Activated T-helper 1 cell treated with anti-CD3 and anti-CD28 coated beads, Interleukin-12 subunit alpha, Interleukin-12 subunit beta, Interleukin-2, Interleukin-4 antibody, amounts not matched to agents 30 ng/mL and 10 ng/mL and 1 ng/mL, durations not matched to agents 14 hours and 24 hours and 36 hours (primary cell): ENCODE data around the gene PON2. TPM values are rescaled to one million over a fixed set of nuclear protein-coding genes. Genes with fewer than 3 reads are reported as not detected.

Experiments used
- DNase-seq: peaks from one replicate; pipeline ENCODE4 v3.0.0; 2021; ENCODE audit warnings: low spot score
- H3K27ac Mint-ChIP-seq: one replicate; pipeline ENCODE4 v1.8.0; 2021; ENCODE audit warnings: mild to moderate bottlenecking, mixed read lengths
- H3K27me3 Mint-ChIP-seq: one replicate; pipeline ENCODE4 v1.8.0; 2022; ENCODE audit warnings: mild to moderate bottlenecking, moderate library complexity, mixed read lengths; ENCODE audit not compliant: insufficient read depth
- H3K36me3 Mint-ChIP-seq: one replicate; pipeline ENCODE4 v1.8.0; 2021; ENCODE audit warnings: low read depth, mixed read lengths
- H3K4me1 Mint-ChIP-seq: one replicate; pipeline ENCODE4 v1.8.0; 2021; ENCODE audit warnings: low read depth, mixed read lengths
- H3K4me3 Mint-ChIP-seq: one replicate; pipeline ENCODE4 v1.8.0; 2021; ENCODE audit warnings: mild to moderate bottlenecking, moderate library complexity, mixed read lengths
- H3K9me3 Mint-ChIP-seq: one replicate; pipeline ENCODE4 v1.8.0; 2021; ENCODE audit warnings: mixed read lengths
- intact Hi-C: fragments of 100-400 bp; cut with micrococcal nuclease; formaldehyde crosslinking; loops from one replicate; pipeline ENCODE4 v1.15.1; 2024
- total RNA-seq: library from RNA; stranded (reverse); gene quantifications from 2 replicates; pipeline ENCODE4 v1.2.3, GENCODE V29; 2022

The PON2 gene
- total RNA-seq, result 3.1 and 3.7 TPM in 2 replicates

DNA sequence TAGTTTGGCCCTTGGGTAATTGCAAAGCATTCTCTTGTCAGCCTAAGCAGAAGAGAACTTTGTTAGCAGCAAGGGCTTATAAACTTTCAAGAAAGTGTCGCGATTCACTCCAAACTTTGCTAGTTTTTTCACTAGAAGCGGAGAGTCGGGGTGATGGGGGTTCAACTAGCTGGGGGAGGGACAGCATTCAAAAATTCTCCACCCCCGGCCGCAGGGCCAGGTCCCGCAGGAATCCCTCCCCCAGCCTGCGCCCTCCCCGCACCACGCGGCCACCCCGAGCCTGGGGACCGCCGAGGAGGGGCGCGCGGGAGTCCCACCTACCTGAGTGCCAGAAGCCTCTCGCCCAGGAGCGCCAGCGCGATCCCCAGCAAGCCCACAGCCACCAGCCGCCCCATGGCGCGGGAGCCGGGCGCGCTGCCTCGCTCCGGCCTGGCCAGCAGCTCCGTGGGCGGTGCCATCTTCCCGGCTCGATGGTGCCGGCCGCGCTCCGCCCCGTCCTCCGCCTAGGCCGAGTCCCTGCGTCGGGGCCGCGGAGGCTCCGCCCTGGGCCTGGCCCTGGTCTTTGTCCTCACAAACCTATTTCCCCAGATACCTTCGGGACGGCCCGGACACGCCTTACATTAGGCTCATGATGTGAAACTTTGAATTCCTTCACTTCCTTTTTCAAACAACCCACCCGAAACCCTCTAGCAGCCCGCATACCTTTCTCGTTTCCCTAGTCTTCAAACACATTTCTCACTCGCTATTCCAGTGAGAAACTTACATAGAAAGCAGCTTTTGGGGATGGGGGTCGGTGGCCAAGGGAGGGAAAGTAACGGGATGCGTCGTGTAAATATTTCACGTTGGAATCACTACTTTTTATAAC is at the start of gene PON2:
PON2 (minus strand) TSS at position 472 of the 865 bp plus-strand sequence; CDS start at position 395, 77 bp downstream.
- peak within 1 kb of the TSS; percentile 71 for H3K27ac Mint-ChIP-seq
- H3K4me3 Mint-ChIP-seq, result peak within 1 kb of the TSS; percentile 80
- H3K36me3 Mint-ChIP-seq, result peaks cover 4% of the 10 kb centered on the region
- H3K9me3 Mint-ChIP-seq, result no peaks in the 10 kb centered on the region
- DNase-seq, result peak; percentile 36
- H3K27me3 Mint-ChIP-seq, result peaks cover 11% of the 10 kb centered on the region
- intact Hi-C loops, result no loop called here
- H3K4me1 Mint-ChIP-seq, result peaks cover 11% of the 10 kb centered on the region

DNA sequence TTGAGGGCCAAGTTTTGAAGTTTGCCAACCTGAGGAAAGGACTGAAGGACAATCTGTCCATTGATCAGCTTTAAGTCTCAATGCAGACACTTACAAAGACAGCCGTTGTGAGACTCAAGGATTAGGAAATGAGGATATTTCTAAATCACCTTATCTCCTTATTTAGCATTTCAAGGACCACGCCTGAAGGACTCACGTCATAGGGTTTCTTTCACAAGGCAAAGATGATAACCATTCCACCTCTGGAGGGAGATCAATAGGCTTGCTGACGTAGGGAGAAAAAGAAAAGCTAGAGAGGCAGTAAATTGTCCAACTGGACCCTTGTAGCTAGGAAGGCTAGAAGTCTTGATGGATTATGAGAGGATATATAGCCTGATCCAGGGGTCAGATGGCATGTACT is 47.6 kb upstream of the PON2 start:
- H3K36me3 Mint-ChIP-seq, result no peaks in the 10 kb centered on the region
- H3K27ac Mint-ChIP-seq, result no peak overlapping the region
- no peaks in the 10 kb centered on the region for H3K4me1 Mint-ChIP-seq
- H3K27me3 Mint-ChIP-seq, result peaks cover under 1% of the 10 kb centered on the region
- H3K4me3 Mint-ChIP-seq, result no peak overlapping the region
- H3K9me3 Mint-ChIP-seq, result no peaks in the 10 kb centered on the region
- intact Hi-C loops, result no loop called here
- DNase-seq, result no peak

DNA sequence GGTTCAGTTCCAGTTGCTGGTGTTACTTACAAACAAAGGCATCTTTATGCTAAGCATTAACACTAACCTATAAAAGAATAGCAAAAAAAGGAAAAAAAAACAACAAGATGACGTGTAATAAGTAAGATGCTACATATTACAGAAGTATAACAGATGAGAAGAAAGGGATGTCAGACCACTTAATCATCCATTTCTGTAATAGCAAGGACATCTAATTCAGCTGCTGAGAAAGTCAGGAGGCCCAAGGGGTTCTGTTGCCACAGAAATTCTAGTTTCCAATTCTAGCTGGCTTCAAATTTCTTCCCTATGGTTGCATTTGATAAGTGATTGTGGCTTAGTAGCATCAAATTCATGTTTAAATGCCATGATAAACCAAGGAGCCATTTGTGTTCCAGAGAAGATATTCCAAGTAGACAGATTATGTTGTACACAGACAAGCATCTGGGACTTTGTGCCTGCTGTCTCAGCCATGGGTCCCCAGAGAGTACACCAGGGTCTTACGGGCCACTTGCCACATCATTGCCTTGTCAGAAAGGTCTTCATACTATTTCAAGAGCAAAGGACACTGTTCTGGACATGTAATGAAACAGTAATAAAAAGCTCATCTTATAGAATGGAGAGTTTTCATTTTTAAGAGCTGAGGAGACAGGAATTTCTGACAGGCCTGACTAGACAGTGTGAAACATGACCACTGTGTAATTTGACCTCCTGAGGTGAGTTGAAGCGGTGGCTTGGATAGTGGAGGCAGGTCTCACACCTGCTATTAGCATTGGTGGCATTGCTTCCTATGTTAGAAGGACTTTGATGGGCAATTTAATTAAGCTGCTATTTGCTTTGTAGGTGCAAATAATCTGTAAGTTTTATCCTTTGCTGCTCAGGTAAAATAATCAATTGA is 46.7 kb upstream of the PON2 start:
- no peaks in the 10 kb centered on the region for H3K36me3 Mint-ChIP-seq
- H3K4me1 Mint-ChIP-seq, result no peaks in the 10 kb centered on the region
- no peak overlapping the region for H3K27ac Mint-ChIP-seq
- no peaks in the 10 kb centered on the region for H3K9me3 Mint-ChIP-seq
- DNase-seq, result no peak
- peaks cover 3% of the 10 kb centered on the region for H3K27me3 Mint-ChIP-seq
- no peak overlapping the region for H3K4me3 Mint-ChIP-seq
- intact Hi-C loops, result no loop called here

DNA sequence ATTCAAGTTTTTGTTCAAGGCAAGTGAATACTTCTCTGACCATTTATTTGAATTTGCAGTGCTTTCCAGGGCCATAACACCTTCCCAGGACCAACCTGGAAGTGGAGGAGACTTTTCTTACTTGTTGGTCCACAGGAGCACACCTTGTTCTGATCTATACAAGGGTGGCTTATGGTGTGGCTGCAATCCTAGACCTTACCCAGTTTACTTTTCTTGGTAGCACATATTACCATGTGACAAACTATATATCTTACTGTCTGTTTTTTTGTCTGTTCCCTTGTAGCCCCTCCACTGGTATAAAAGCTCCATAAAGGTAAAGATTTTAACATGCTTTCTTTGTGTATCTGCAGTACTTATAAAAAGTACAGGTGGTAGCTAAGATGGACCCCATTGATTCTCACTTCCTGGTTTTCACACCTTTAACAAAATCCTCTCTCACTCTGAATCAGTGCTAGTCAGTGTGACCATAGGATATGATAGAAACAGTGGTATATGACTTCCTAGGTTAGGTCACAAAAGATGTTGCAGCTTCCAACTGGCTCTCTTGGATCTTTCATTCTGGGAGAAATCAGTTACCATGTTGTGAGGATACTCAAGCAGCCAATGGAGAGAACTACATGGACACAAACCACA is 45.3 kb upstream of the PON2 start:
- intact Hi-C loops, result loop anchor here (10.0 kb wide), 2 partner anchors 235 to 965 kb away; no protein-coding TSS in a partner anchor
- Mint-ChIP-seq H3K4me3 (no peak overlapping the region), H3K27ac (no peak overlapping the region), H3K36me3 (no peaks in the 10 kb centered on the region), H3K9me3 (no peaks in the 10 kb centered on the region), H3K4me1 (no peaks in the 10 kb centered on the region), H3K27me3 (peaks cover 3% of the 10 kb centered on the region)
- DNase-seq, result no peak

DNA sequence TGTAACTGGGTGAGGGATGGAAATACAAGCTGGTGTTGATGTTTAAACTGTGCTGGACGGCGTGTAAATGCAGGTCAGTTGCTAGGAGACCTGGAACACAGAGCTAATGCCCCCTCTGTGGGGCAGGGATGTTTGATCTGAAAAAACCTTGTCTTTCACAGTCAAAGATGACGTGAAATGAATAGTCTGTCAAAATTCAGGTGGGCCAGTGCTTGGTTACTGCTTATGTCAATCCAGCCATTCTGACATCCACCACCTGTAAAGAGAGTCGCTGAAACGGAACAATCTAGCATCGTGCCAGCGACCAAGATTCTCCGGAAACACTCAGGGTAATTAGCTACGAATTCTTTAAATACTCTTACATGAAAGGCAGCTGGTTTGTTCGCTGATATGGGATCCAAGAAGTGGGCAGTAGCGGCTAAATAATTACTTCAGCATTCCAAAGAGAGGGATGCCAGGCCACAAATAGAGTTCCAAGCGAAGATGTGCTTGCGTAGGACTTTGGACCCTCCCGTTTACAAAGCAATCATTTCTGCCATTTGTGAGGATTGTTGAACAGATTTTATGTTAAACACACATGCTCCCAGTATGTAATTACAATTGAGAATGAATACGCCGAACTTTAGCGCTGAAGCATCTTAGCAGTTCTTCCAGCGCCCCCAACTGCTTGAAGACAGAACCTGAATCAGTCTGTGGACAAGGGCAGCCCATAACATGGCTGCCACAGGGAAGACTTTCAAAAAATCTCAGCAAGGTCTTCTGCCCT is 43.6 kb upstream of the PON2 start:
- H3K9me3 Mint-ChIP-seq, result no peaks in the 10 kb centered on the region
- no peaks in the 10 kb centered on the region for H3K4me1 Mint-ChIP-seq
- DNase-seq, result no peak
- H3K36me3 Mint-ChIP-seq, result no peaks in the 10 kb centered on the region
- no peak overlapping the region for H3K27ac Mint-ChIP-seq
- H3K4me3 Mint-ChIP-seq, result no peak overlapping the region
- intact Hi-C loops, result loop anchor here (10.0 kb wide), 2 partner anchors 234 to 964 kb away; no protein-coding TSS in a partner anchor
- peaks cover 5% of the 10 kb centered on the region for H3K27me3 Mint-ChIP-seq

DNA sequence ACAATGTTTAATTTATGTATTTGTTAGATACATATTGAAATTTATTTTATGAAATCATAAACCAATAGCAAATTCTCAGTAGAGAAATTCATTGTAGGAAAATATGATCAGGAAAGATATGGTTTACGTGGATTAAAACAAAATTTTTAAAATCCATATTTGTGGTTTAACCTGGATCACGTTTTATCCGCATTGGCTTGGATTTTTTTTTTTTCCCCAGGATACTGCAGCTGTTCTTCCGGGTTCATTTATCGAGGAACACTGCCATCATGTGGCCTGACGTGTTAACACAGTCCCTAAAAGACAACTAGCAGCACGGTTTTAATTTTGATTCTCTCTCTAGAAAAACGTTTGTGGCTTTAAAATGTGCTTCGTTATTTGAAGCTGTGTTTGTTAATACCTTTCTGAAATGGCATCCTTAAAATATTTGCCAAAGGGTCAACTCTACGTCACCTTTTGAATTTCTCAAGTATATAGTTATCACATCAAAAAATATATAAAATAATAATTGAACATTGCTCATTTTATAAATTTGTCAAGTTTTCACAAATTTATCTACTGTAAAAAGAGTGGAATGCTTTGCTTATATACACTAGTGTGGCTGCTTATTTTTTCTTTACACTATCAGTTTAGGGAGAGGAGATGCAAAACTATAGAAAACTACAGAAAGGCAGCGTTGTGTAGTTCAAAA is 42.2 kb upstream of the PON2 start:
- intact Hi-C loops, result loop anchor here (1.0 to 10.0 kb wide), 6 partner anchors 22 to 1028 kb away; partner anchors contain the start of gene PON3
- Mint-ChIP-seq H3K27me3 (peaks cover 5% of the 10 kb centered on the region), H3K27ac (no peak overlapping the region), H3K9me3 (no peaks in the 10 kb centered on the region), H3K36me3 (no peaks in the 10 kb centered on the region), H3K4me1 (no peaks in the 10 kb centered on the region), H3K4me3 (no peak overlapping the region)
- peak; percentile 20 for DNase-seq

DNA sequence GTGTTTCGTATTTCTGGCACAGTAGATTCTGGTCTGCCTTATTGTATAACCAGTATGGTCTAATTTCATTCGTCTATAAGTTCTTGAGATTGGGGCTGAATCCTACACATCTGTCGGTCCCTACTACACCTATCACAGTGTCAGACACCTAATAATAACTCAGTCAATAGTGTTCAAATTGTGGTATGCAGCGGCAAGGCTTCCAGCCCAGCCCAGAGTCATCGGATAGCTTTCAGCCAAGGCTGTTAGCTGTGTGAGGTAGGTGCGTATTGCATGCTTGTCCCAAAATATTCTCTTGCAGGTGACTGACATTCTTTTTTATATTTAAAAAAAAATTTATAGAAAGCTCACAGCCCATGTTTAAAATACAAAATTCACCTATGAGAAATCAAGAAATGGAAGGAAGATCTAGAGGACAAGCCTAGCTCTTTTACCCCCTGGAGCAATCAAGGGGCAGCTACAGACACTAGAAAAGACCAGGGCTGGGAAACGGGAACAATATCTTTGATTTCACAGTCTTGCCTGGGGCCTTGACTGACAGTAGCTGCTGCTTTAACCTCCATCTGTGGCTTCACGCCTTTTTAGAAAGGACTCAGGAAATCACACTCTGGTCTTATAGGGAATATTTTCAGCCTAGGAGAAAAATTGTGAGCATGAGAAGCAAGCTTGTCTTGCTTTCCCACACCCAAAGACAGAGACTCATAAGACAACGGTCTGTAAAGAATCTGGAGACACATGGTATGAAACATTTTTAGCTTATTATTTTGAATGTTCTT is 41.4 kb upstream of the PON2 start:
- Mint-ChIP-seq H3K27ac (no peak overlapping the region), H3K4me1 (peaks cover under 1% of the 10 kb centered on the region), H3K36me3 (no peaks in the 10 kb centered on the region), H3K9me3 (no peaks in the 10 kb centered on the region), H3K27me3 (peaks cover 5% of the 10 kb centered on the region), H3K4me3 (no peak overlapping the region)
- intact Hi-C loops, result loop anchor here (2.0 to 10.0 kb wide), 4 partner anchors 23 to 961 kb away; partner anchors contain the start of gene PON3
- no peak for DNase-seq

DNA sequence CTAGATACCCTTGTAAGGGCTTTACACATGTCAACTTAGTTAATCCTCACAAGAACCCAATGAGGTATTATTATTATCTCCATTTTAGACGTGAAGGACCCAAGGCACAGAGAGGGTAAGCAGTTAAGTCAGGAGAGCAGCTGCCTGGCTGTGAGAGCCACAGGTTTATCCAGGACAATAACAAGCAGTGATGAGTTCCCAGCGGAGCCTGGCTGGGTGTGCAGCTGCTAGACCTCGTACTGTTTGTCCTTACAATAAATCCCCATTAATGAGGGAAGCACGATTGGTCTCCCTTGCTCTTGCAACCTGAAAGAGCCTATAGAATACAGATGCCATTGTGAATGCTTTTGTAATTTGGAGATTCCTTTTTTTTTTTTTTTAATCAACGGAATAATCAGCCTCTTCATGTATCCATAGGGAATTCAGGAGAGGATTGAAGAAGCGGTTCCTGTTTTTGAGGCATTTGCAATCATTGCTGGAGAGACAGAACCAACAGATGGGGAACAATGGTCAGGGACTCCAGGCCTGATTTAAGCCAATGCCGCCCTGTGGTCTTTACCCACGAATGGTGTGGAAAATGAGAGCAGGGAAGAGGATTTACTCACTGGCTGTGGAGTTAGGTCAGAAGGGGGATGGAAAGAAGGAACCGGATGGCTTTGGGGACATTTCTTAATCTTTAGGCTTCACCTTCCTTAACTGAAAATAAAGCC is 38.6 kb upstream of the PON2 start:
- Mint-ChIP-seq H3K9me3 (no peaks in the 10 kb centered on the region), H3K36me3 (no peaks in the 10 kb centered on the region), H3K27ac (no peak overlapping the region), H3K4me3 (no peak overlapping the region), H3K27me3 (peaks cover 5% of the 10 kb centered on the region), H3K4me1 (peaks cover 15% of the 10 kb centered on the region)
- DNase-seq, result no peak
- intact Hi-C loops, result loop anchor here (10.0 kb wide), 2 partner anchors 229 to 959 kb away; no protein-coding TSS in a partner anchor

DNA sequence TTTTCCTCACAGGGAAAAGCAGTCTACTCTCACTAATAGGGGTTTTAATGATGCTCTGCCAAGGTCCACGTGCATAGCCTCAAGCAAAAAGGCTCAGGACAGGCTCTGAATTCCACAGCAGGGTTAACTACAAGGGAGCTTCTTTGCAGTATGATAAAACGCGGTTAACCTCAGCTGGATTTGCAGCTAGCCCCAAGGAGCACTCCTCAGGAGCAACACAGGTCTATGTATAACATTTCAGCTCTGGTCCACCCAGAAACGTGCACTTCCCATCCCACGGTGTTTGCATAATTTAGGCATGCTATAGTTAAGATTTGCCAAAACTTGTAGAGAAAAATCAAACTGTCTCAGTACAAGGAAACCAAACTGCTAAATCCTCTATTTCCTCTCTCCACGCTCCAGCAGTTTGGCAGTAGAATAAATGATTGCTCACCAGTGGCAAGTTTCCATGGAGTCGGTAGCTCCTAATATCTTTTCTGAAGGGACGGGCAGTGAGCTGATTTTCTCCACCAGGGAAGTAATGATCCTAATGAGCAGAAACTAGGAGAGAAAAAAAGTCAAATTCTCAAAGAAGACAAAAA is 37.8 kb upstream of the PON2 start:
- intact Hi-C loops, result loop anchor here (10.0 kb wide), 2 partner anchors 228 to 958 kb away; no protein-coding TSS in a partner anchor
- peaks cover 5% of the 10 kb centered on the region for H3K27me3 Mint-ChIP-seq
- H3K4me3 Mint-ChIP-seq, result no peak overlapping the region
- DNase-seq, result no peak
- H3K27ac Mint-ChIP-seq, result no peak overlapping the region
- H3K4me1 Mint-ChIP-seq, result peaks cover 15% of the 10 kb centered on the region
- no peaks in the 10 kb centered on the region for H3K36me3 Mint-ChIP-seq
- H3K9me3 Mint-ChIP-seq, result no peaks in the 10 kb centered on the region

DNA sequence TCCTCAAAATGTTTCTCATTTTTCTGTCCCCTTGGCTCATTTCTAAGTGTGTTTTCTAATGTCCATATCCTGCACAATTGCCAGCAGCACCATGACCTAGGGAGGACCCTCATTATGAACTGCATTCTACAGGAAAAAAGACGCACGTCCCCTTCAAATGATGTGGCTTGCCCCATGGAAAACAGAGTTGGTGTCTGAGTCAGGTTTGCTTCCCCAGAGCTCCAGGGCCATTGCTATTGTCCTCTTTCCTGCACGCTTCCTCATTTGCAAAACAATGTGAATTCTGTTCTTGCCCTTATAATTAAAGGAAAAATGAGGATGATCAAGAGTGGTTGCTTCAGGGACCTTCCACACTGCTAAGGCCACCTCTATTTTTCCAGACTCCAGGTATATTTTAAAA is 36.2 kb upstream of the PON2 start:
- Mint-ChIP-seq H3K27ac (no peak overlapping the region), H3K36me3 (no peaks in the 10 kb centered on the region), H3K27me3 (peaks cover 2% of the 10 kb centered on the region), H3K4me1 (peaks cover 15% of the 10 kb centered on the region), H3K9me3 (no peaks in the 10 kb centered on the region), H3K4me3 (no peak overlapping the region)
- no peak for DNase-seq
- intact Hi-C loops, result loop anchor here (10.0 kb wide), 2 partner anchors 226 to 956 kb away; no protein-coding TSS in a partner anchor
